Anterior cingulate cortex (tissue), 58 donors: ENCODE measurements around the gene FGF10.

Source experiments
- DNase-seq, 58 donors: peaks; one replicate each; lab custom pipeline; 2025; lab: John Stamatoyannopoulos, UW

The FGF10 gene

DNA sequence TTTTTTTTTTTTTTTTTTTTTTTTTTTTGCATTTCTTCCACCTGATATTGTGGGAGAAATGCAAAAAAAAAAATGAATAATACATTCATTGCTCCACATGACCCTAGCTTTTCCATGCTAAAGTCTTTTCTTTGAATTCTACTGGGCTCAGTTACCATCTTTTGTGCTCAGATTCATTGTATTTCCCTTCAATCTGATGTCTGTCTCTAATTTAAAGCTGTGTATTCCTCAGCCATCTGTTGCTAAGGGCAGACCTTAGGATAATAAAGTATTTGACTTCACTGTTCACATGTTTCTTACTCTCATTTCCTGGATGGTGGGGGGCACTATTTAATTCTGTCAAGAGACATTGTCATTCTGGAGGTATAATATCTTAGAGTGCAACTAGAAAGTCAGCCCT lies 123.5 kb downstream of the FGF10 start:
- DNase-seq = no peak

DNA sequence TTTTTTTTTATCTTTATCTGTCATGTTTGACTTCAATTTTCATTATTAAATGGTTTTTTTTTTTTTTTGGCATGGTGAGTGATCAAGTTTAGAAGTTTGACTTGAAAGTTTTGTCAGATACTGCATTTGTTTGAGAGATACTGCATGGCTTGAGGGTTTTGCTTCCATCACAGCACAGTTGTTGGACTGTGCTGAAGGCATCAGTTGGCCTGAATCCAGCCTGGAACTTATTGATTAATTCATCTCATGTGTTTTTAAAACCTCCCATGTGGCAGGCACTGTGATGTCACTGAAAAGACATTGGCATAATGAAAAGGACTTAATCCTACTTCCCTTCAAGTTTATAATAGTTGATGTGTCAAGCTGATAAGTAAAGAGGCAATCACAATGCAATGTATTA lies 128.4 kb downstream of the FGF10 start:
- DNase-seq = no peak

DNA sequence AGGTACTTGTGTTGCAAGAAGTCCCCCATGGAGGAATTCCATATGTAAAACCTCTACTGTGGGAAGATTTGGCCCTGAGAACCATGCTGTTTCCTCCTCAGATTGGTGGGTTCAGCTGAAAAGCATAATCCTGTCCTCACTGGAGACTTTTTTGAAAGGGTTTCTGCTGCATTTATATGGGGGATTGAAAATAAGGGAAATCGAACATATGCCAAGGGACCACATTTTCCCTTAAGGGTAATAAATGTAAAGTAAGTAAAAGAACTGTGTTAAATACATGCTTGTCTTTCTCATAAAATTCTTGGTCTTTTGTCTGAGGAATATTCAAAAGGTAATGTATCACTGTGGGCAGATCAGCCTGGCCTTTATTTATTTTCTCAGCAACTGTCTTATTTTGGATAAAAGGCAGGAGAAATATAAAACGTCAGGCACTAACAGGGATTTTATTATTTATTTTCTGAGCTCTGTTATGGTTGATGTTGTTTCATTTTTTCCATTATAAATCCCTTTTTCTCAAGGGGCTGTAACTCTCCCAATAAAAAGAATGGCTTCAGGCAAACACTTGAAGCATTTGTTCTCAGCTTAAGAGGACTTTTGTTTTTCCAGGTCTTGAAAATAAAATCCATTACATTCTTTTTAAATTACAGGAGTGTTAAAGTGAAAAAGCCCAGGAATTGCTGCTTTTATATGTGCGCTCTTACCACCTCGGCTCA lies 131.4 kb downstream of the FGF10 start:
- no peak for DNase-seq

DNA sequence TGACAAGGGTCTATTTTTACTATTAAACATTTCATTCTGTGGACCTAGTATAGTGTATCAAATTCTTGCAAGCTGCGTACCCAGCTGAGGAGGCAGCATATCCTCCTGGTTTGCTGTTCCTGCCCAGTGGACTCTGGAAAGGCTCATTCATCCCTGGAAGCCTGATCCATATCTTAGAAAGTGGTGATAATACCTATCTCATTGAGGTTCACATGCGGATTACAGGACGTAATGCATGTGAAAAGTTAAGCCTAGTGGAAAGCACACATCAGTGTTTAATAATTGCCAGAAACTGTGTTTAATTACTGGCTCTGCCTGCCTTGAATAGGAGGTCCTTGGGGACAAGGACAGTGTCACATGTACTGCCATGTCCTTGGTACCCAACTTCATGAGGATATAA lies 132.0 kb downstream of the FGF10 start:
- no peak for DNase-seq
